Bronchial epithelial cell (primary cell): ENCODE results near the gene RBFOX2. TPM values are rescaled to one million over a fixed set of nuclear protein-coding genes. Genes with fewer than 3 reads are reported as not detected.

Experiments
- DNase-seq: peaks from one replicate; pipeline ENCODE4 v3.0.0-alpha.2; 2010; ENCODE audit warnings: low read depth
- FAIRE-seq: peaks from 2 replicates; lab custom pipeline; 2011; peaks lifted over from hg19 to GRCh38; lab: Jason Lieb, UNC
- H3K27me3 ChIP-seq: 2 replicates; pipeline ENCODE4 v1.5.1; 2011; ENCODE audit warnings: low read length; ENCODE audit not compliant: control insufficient read depth, insufficient read depth
- H3K36me3 ChIP-seq: 2 replicates; pipeline ENCODE4 v1.5.1; 2011; ENCODE audit warnings: low read length; ENCODE audit not compliant: control insufficient read depth, insufficient read depth
- H3K4me3 ChIP-seq: 2 replicates; pipeline ENCODE4 v1.5.1; 2011; ENCODE audit warnings: mild to moderate bottlenecking, low read depth, low read length, control low read depth
- total RNA-seq: library from RNA; depleted of rRNA; stranded (reverse); fragments of >200 nt; gene quantifications from 2 replicates; pipeline ENCODE4 v1.2.1, GENCODE V29; 2014
- TF ChIP-seq, protein P1 (sequence below): IDR thresholded peaks from 2 replicates; pipeline ENCODE4 v1.5.1; 2011; ENCODE audit warnings: mild to moderate bottlenecking, moderate library complexity, low read length, control low read depth, inconsistent platforms; ENCODE audit not compliant: insufficient read depth, severe bottlenecking

Gene RBFOX2
- total RNA-seq, 1 donor from 2014 or later = 69.5 TPM

- DNase-seq (no peak), FAIRE-seq (no peak)
- H3K4me3 ChIP-seq = no peak overlapping the region
- H3K27me3 ChIP-seq = no peaks in the 10 kb centered on the region
- no peaks in the 10 kb centered on the region for H3K36me3 ChIP-seq
- TF ChIP-seq, protein P1, sequence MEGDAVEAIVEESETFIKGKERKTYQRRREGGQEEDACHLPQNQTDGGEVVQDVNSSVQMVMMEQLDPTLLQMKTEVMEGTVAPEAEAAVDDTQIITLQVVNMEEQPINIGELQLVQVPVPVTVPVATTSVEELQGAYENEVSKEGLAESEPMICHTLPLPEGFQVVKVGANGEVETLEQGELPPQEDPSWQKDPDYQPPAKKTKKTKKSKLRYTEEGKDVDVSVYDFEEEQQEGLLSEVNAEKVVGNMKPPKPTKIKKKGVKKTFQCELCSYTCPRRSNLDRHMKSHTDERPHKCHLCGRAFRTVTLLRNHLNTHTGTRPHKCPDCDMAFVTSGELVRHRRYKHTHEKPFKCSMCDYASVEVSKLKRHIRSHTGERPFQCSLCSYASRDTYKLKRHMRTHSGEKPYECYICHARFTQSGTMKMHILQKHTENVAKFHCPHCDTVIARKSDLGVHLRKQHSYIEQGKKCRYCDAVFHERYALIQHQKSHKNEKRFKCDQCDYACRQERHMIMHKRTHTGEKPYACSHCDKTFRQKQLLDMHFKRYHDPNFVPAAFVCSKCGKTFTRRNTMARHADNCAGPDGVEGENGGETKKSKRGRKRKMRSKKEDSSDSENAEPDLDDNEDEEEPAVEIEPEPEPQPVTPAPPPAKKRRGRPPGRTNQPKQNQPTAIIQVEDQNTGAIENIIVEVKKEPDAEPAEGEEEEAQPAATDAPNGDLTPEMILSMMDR = no peak
These were observed 70.3 kb downstream of the RBFOX2 start for GRCh38 chr22:35958334-35958733.

DNA sequence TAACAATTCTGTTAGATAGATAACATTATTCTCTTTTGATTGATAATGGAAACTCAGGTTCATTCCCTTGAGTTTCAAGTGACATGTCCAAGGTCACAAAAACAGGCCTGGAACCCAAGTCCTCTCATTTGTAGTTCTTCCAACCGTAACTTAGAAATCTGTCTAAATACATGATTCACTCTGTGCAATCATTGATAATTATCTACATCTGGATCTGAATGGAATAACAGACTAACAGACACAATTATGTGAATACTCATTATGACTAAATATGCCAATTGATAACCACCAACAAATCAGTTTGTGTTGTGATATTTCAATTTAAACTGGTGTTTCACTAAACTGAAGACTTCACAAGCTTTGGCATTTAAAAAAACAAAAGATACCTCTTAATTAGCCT, 71.0 kb downstream of the RBFOX2 start:
- no peak overlapping the region for H3K4me3 ChIP-seq
- FAIRE-seq (no peak), DNase-seq (no peak)
- TF ChIP-seq, protein P1 = no peak
- no peaks in the 10 kb centered on the region for H3K36me3 ChIP-seq
- no peaks in the 10 kb centered on the region for H3K27me3 ChIP-seq

DNA sequence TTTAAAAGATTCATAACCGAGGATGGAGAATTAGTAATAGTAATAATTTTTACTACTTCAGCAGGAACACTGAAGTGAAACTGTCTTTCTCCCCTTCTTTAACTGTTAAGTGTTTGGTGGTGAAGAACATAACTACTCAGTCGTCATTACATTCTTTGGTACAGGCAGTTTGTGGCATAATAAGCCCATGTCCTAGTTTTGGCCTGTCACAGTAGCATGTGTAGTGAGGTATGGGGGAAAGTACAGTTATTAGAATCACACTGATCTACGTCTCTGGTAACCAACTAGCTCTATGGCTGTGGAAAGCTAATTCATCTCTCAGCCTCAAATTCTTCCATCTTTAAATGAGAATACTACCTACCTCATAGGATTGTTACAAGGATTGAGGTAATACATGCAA, 71.8 kb downstream of the RBFOX2 start:
- Histone ChIP-seq H3K27me3 (no peaks in the 10 kb centered on the region), H3K36me3 (no peaks in the 10 kb centered on the region), H3K4me3 (no peak overlapping the region)
- DNase-seq (no peak), FAIRE-seq (no peak)
- TF ChIP-seq, protein P1 = no peak

DNA sequence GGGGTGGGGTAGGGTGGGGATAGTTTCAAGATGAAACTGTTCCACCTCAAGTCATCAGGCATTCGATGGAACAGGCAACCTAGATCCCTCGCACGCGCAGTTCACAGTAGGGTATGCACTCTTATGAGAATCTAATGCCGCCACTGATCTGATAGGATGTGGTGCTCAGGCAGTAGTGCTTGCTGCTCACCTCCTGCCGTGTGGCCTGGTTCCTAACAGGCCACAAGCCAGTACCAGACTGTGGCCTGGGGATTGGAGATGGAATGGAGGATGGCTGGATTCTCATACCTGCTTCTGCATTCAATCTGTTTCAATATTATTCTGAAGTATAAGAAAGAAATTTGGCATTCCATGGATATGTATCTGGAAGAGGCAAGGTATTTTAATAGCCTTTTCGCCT, 73.1 kb downstream of the RBFOX2 start:
- DNase-seq = no peak
- TF ChIP-seq, protein P1 = no peak
- no peak overlapping the region for H3K4me3 ChIP-seq
- H3K27me3 ChIP-seq = no peaks in the 10 kb centered on the region
- FAIRE-seq = no peak
- no peaks in the 10 kb centered on the region for H3K36me3 ChIP-seq

DNA sequence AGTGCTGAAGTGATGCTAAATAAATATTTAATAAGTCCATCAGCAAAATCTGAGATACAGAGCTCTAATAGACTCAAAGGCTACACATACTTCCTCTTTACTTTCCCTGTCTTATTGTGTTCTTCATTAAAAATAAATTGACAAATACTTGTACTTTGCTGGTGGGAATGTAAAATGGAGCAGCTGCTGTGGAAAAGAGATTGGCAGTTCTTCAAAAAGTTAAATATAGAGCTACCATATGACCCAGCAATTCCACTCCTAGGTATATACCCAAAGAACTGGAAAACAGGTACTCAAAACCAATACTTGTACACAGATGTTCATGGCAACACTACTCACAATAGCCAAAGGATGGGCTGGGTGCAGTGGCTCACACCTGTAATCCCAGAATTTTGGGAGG, 76.0 kb downstream of the RBFOX2 start:
- Histone ChIP-seq H3K27me3 (no peaks in the 10 kb centered on the region), H3K4me3 (no peak overlapping the region), H3K36me3 (peaks cover 1% of the 10 kb centered on the region)
- DNase-seq = no peak
- FAIRE-seq = no peak
- TF ChIP-seq, protein P1 = no peak

GRCh38 chr22:35950262-35950661, 78.4 kb downstream of the RBFOX2 start:
- peak; percentile 36 for FAIRE-seq
- TF ChIP-seq, protein P1 = no peak
- H3K36me3 ChIP-seq = peaks cover 1% of the 10 kb centered on the region

More at GRCh38 chr22:35950262-35950661, 78.4 kb downstream of the RBFOX2 start:
- no peak overlapping the region for H3K4me3 ChIP-seq
- H3K27me3 ChIP-seq = no peaks in the 10 kb centered on the region
- no peak for DNase-seq
